Measurements from ENCODE around the gene PTPRN2. TPM values are rescaled to one million over a fixed set of nuclear protein-coding genes. Genes with fewer than 3 reads are reported as not detected.

Gene PTPRN2
- total and polyA plus RNA-seq, 2 experiments from 2014 or later, result 0.28 TPM; not detected in 1

DNA sequence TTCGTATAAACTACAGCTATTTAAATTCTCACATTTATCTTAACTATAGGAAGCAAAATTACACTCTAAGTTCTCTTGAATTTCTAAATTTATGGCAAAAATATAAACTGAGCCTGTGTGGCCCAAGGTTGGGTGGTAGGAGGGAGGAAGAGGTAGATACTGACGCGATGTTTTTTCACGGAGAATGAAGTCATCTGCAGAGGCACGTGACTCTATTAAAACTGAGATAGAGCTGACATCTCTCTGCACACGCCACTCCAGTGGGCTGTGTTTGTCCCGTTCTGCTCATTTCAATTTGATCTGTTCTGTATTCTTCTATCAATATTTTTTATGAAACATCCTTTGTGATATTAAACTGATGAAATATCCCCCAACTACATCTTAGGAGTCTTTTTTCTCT, 964.1 kb downstream of the PTPRN2 start:
- TF ChIP-seq, protein P1, sequence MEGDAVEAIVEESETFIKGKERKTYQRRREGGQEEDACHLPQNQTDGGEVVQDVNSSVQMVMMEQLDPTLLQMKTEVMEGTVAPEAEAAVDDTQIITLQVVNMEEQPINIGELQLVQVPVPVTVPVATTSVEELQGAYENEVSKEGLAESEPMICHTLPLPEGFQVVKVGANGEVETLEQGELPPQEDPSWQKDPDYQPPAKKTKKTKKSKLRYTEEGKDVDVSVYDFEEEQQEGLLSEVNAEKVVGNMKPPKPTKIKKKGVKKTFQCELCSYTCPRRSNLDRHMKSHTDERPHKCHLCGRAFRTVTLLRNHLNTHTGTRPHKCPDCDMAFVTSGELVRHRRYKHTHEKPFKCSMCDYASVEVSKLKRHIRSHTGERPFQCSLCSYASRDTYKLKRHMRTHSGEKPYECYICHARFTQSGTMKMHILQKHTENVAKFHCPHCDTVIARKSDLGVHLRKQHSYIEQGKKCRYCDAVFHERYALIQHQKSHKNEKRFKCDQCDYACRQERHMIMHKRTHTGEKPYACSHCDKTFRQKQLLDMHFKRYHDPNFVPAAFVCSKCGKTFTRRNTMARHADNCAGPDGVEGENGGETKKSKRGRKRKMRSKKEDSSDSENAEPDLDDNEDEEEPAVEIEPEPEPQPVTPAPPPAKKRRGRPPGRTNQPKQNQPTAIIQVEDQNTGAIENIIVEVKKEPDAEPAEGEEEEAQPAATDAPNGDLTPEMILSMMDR (IDR thresholded peaks at IDR 0.05; ENCODE audit: low read depth, low read length), result no peak
- Histone ChIP-seq H3K36me3 (no peaks in the 10 kb centered on the region), H3K4me3 (no peak overlapping the region), H3K4me1 (ENCODE audit: low read depth) (no peaks in the 10 kb centered on the region), H3K9me3 (ENCODE audit: low read depth) (no peaks in the 10 kb centered on the region), H3K27ac (no peak overlapping the region), H3K27me3 (no peaks in the 10 kb centered on the region)
- DNase-seq (ENCODE audit: low read depth in 1 of 2, low spot score in 1 of 2), result no peak

DNA sequence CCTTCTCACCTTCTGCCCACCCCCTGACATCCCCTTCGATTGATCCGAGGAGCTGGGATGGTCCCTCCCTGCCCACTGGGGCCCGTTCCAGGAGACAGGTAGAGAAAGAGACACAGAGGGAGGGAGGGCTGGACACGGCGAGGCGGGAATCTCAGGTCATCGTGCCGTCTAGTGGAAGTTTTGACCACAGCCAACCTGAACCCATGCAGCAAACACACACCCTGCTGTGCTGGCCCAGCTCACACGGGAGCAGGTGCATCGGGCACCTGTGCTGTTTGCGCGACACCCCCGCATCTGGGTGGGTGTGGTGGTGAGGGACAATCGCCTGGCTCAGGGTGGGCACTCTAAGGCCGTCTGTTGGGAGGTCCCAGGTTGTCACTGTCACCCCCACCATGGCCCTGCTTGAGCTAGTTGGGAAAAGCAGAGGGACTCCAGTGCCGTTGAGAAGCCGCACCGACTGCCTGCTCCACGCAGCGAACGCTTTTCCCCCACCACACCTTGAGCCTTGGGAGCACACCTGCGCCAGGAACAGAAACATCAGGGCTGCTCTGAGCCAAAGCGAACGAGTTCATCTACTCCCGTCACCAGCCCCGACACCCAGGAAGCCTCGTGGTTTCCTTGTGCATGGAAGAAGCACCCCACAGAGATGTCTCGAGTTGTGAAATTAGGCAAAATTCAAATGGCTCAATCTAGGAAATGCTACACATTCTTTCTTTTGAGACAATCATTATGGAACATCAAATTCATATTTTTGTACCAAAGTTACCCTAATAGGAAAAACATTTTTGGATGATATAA, 965.0 kb downstream of the PTPRN2 start:
- no peaks in the 10 kb centered on the region for H3K36me3 ChIP-seq
- H3K9me3 ChIP-seq (ENCODE audit: low read depth), result no peaks in the 10 kb centered on the region

DNA sequence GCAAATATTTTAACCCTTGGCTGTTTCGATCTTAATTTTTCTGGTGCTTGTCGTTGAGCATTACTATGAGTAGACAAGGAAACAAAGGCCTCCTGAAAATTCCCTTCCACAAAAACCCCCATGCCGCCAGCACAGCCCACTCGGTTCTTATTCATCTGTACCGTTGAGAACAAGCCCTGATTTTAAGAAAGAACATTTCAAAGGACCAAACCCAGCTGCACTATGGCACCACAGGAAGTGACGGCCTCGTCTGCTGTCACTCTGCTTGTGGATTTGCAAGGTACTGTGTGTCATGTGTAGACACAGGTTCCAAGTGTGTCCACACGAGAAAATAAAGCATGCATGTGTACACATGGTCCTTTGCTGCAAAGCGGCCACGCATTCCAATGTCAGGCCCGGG, 965.6 kb downstream of the PTPRN2 start:
- TF ChIP-seq, protein P1 (IDR thresholded peaks at IDR 0.05; ENCODE audit: low read depth, low read length), result no peak
- H3K36me3 ChIP-seq, result no peaks in the 10 kb centered on the region
- no peaks in the 10 kb centered on the region for H3K9me3 ChIP-seq (ENCODE audit: low read depth)
- H3K27me3 ChIP-seq, result no peaks in the 10 kb centered on the region
- no peak overlapping the region for H3K27ac ChIP-seq
- H3K4me3 ChIP-seq, result no peak overlapping the region
- H3K4me1 ChIP-seq (ENCODE audit: low read depth), result no peaks in the 10 kb centered on the region
- DNase-seq (ENCODE audit: low read depth in 1 of 2, low spot score in 1 of 2), result no peak

More for the DNA sequence above, 965.0 kb downstream of the PTPRN2 start:
- Histone ChIP-seq H3K4me3 (no peak overlapping the region), H3K27ac (no peak overlapping the region), H3K4me1 (ENCODE audit: low read depth) (no peaks in the 10 kb centered on the region), H3K27me3 (no peaks in the 10 kb centered on the region)
- TF ChIP-seq, protein P1 (IDR thresholded peaks at IDR 0.05; ENCODE audit: low read depth, low read length), result no peak
- DNase-seq (ENCODE audit: low read depth in 1 of 2, low spot score in 1 of 2), result no peak

- TF ChIP-seq, protein P1 (IDR thresholded peaks at IDR 0.05; ENCODE audit: low read depth, low read length), result no peak
- no peaks in the 10 kb centered on the region for H3K4me1 ChIP-seq (ENCODE audit: low read depth)
These were observed 966.4 kb downstream of the PTPRN2 start for GRCh38 chr7:157621131-157621681.

DNA sequence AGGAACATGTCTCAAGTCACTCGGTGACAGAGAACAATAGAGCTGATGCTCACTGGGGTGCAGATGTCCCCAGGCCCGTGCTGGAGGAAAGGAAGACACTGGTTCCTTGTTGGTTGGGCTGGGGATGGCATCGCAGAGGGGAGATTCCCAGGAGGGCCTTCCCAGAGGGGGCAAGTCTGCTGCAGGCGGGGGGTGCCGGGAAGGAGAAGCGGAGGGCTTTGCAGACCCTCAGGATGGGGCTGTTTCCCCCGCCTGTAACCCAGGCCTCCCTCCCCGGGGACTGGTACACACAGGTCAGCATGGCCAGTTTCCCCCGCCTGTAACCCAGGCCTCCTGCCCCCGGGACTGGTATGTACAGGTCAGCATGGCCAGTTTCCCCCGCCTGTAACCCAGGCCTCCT, 967.0 kb downstream of the PTPRN2 start:
- DNase-seq (ENCODE audit: low read depth in 1 of 2, low spot score in 1 of 2), result no peak
- TF ChIP-seq, protein P1 (IDR thresholded peaks at IDR 0.05; ENCODE audit: low read depth, low read length), result no peak
- Histone ChIP-seq H3K36me3 (no peaks in the 10 kb centered on the region), H3K4me3 (no peak overlapping the region), H3K27me3 (no peaks in the 10 kb centered on the region), H3K27ac (no peak overlapping the region), H3K9me3 (ENCODE audit: low read depth) (no peaks in the 10 kb centered on the region), H3K4me1 (ENCODE audit: low read depth) (no peaks in the 10 kb centered on the region)

More at GRCh38 chr7:157621131-157621681, 966.4 kb downstream of the PTPRN2 start:
- H3K4me3 ChIP-seq, result no peak overlapping the region
- no peak overlapping the region for H3K27ac ChIP-seq
- H3K9me3 ChIP-seq (ENCODE audit: low read depth), result no peaks in the 10 kb centered on the region
- DNase-seq (ENCODE audit: low read depth in 1 of 2, low spot score in 1 of 2), result no peak
- H3K27me3 ChIP-seq, result no peaks in the 10 kb centered on the region
- H3K36me3 ChIP-seq, result no peaks in the 10 kb centered on the region

Measured in cardiac muscle cell (in vitro differentiated cells and primary cell).